Lower leg skin (tissue), 3 donors: ENCODE data around the gene ENAH.

Experiments used
- POLR2A ChIP-seq, 2 donors: fragments of 450-650 bp; IDR thresholded peaks; one replicate each; pipeline ENCODE4 v1.6.1; 2016 to 2017; ENCODE audit warnings: antibody characterized with exemption in 2 of 2, mild to moderate bottlenecking in 1 of 2, moderate library complexity in 1 of 2
- TF ChIP-seq, protein P1 (sequence below), 3 donors: fragments of 450-650 bp; IDR thresholded peaks; one replicate each; pipeline ENCODE4 v1.5.1; 2016; ENCODE audit warnings: antibody characterized with exemption in 3 of 3, mild to moderate bottlenecking in 3 of 3, moderate library complexity in 2 of 3

DNA sequence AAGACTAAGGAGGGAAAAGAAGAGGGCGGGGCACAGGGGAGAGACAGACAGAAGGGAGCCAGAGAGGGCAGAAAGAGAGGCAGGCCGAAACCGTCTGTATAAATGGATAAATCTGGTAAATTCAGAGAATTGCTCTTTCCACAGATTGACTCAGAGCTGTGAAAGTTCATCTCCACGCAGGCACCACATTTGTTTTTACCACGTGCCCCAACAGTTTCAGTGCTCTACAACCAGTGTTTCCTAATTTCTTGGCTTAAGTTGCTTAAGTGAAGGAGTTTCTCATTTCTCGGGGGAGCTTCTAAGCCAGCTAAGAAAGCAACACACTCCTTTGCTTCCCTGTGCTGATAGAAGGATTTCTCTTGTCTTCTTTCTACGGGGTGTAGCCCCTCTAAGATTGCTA lies 87.1 kb downstream of the ENAH start:
- TF ChIP-seq, protein P1, sequence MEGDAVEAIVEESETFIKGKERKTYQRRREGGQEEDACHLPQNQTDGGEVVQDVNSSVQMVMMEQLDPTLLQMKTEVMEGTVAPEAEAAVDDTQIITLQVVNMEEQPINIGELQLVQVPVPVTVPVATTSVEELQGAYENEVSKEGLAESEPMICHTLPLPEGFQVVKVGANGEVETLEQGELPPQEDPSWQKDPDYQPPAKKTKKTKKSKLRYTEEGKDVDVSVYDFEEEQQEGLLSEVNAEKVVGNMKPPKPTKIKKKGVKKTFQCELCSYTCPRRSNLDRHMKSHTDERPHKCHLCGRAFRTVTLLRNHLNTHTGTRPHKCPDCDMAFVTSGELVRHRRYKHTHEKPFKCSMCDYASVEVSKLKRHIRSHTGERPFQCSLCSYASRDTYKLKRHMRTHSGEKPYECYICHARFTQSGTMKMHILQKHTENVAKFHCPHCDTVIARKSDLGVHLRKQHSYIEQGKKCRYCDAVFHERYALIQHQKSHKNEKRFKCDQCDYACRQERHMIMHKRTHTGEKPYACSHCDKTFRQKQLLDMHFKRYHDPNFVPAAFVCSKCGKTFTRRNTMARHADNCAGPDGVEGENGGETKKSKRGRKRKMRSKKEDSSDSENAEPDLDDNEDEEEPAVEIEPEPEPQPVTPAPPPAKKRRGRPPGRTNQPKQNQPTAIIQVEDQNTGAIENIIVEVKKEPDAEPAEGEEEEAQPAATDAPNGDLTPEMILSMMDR (IDR thresholded peaks at IDR 0.05) = no peak
- no peak for TF ChIP-seq POLR2A (IDR thresholded peaks at IDR 0.05)
